Esophagus squamous epithelium (tissue), 4 donors: ENCODE results near the gene GLYATL2.

Source experiments
- POLR2A ChIP-seq, 4 donors: fragments of 450-650 bp; IDR thresholded peaks; one replicate each; pipeline ENCODE4 v1.6.1; 2017; ENCODE audit warnings: antibody characterized with exemption in 4 of 4, mild to moderate bottlenecking in 4 of 4, moderate library complexity in 3 of 4
- TF ChIP-seq, protein P1 (sequence below), 6 experiments: fragments of 450-650 bp in 4 of 6; fragments of 200-600 bp in 2 of 6; sonication (generic) in 2 of 6; IDR thresholded peaks; one replicate each; pipeline ENCODE4 v1.5.1; 2016 to 2019; ENCODE audit warnings: antibody characterized with exemption in 6 of 6, mild to moderate bottlenecking in 4 of 6, moderate library complexity in 4 of 6

GRCh38 chr11:58807343-58807742 lies 37.2 kb downstream of the GLYATL2 start:
- TF ChIP-seq, protein P1, sequence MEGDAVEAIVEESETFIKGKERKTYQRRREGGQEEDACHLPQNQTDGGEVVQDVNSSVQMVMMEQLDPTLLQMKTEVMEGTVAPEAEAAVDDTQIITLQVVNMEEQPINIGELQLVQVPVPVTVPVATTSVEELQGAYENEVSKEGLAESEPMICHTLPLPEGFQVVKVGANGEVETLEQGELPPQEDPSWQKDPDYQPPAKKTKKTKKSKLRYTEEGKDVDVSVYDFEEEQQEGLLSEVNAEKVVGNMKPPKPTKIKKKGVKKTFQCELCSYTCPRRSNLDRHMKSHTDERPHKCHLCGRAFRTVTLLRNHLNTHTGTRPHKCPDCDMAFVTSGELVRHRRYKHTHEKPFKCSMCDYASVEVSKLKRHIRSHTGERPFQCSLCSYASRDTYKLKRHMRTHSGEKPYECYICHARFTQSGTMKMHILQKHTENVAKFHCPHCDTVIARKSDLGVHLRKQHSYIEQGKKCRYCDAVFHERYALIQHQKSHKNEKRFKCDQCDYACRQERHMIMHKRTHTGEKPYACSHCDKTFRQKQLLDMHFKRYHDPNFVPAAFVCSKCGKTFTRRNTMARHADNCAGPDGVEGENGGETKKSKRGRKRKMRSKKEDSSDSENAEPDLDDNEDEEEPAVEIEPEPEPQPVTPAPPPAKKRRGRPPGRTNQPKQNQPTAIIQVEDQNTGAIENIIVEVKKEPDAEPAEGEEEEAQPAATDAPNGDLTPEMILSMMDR (IDR thresholded peaks at IDR 0.05): no peak
- no peak for TF ChIP-seq POLR2A (IDR thresholded peaks at IDR 0.05)
